LNCAP (cell line): ENCODE measurements around the gene GRK2.

Source experiments
- TF ChIP-seq, protein P1 (sequence below): fragments of 450-650 bp; IDR thresholded peaks from 2 replicates; pipeline ENCODE4 v1.5.1; 2017; ENCODE audit warnings: mild to moderate bottlenecking

GRK2 gene

DNA sequence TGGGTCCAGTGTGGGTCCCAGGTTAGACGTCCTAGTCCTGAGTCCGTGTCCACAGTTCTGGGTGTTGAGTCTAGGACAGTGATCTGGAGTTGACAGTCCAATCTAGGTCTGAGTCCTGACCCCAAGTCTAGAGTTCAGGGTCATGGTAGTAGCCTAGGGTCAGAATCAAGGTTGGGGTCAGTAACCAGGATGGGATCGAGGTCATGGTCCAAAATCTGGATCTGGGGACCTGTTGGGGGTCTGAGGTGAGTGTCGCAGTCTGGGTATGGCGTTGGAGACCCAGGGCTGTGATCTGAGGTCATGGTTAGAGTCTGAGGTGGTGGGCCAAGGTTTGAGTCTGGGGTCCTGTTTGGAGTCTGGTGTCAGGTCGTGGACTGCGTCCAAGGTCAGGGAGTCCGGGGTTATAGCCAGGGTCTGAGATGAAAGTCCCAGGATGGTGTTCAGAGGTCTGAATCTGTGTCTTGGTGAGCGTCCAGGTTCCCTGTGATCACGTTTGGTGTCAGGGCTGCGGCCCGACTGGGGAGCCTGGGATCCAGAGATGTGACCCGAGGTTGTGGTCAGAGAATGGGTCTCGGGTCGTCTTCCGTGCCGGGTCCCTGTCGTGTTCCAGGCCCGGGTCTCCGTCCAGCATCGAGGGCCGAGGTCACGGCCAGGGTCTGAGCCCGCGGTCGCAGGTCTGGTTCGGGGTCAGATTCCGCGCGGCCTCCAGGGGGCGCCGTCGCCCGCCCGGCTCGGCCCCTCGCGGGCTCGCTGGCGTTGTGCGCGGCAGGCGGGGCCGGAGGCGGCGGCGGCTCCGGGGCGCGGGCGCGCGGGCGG lies 432 bp upstream of the GRK2 start:
- TF ChIP-seq, protein P1, sequence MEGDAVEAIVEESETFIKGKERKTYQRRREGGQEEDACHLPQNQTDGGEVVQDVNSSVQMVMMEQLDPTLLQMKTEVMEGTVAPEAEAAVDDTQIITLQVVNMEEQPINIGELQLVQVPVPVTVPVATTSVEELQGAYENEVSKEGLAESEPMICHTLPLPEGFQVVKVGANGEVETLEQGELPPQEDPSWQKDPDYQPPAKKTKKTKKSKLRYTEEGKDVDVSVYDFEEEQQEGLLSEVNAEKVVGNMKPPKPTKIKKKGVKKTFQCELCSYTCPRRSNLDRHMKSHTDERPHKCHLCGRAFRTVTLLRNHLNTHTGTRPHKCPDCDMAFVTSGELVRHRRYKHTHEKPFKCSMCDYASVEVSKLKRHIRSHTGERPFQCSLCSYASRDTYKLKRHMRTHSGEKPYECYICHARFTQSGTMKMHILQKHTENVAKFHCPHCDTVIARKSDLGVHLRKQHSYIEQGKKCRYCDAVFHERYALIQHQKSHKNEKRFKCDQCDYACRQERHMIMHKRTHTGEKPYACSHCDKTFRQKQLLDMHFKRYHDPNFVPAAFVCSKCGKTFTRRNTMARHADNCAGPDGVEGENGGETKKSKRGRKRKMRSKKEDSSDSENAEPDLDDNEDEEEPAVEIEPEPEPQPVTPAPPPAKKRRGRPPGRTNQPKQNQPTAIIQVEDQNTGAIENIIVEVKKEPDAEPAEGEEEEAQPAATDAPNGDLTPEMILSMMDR = peak; percentile 82

DNA sequence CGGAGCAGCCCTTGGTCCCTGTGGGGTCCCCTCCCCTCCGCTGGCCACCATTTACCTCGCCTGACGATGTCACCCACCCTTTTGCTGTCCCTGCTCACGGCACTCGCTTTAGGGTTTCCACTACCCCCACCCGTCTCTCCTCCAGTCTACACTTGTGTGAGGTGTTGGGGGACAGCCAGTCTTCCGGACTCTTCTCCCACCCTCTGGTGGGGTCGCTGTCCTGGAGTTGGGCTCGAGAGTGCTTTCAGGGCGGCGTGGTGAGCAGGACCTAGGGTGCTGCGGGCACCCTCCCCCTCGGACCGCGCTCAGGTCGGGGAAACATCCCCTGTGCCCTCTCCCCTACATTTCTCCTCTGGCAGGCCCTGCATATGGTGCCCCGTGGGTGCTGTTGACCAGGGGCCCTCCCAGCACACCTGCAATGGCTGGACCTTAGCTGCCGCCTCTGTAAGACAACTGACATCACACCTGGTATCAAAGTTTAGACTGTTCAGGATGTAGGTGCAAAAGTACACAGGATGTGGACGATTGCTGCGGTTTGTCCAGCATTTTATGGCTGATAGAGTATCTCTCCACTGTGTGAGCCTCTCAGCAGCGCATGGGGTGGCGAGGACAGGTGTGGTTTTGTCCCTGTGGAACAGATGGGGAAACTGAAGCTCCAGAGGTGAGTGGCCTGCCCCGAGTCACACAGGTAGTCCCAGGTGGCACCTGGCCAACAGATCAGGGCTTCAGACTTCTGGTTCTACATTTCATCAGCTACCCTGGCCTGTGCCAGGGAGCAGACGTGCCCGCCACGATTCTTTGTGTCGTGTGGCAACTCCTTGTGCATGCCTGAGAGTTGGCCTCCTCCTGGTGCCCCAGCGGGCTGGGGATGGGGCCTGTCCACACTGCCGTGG lies 1.2 kb downstream of the GRK2 start:
- TF ChIP-seq, protein P1 = no peak

DNA sequence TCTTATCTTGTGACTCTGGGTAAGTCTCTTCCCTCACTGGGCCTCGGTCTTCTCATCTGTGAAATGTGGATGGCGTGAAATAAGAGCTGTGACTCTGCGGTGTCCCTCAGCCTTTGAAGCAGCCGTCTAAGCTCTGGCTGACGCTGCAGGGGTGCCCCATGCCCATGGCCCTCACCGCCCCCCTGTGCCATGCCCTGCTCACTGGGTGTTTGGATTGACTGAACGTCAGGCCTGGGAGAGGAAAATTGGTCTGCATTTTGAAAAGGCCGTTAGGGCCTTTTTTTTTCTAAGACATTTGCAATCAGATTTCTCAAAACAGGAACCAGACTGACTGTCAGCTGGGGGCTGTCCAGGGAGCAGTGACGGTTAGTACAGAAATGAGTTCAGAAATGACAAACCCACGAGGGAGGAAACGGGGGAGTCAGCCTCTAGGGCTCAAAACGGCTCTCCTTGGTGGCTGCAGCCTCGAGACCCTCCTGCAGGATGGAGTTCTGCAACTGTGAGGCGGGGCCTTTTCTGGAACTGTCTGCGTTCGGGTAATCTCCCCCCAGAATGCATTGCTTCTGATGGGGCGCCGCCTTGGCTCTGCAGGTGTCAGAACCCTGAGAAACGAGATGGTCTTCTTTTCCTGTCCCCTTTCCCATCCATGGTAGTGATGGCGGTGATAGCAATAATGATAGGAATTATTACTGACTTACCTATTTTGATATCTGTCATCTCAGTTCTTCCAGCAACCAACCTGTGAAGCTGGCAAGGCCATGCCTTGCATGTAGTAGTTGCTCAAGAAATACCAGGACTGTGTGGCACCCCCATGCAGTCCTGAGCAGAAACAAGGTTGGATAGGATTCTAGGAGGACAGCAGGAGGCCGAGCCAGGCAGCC lies 2.0 kb downstream of the GRK2 start:
- TF ChIP-seq, protein P1 = no peak

DNA sequence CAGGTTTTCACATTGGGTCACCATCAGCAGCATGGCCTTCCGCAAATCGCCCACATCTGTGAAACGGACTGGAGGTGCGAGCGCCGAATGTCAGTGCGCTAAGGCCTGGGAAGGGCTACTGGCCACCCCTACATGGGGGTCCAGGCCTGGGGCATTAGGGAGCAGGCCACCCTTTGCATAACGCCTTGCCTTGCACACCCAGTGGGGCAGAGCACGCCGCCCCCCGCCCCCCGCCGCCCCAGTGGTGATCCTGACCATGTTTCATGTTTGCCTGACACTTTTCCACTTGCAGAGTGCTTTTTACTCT lies 2.6 kb downstream of the GRK2 start:
- TF ChIP-seq, protein P1 = no peak

DNA sequence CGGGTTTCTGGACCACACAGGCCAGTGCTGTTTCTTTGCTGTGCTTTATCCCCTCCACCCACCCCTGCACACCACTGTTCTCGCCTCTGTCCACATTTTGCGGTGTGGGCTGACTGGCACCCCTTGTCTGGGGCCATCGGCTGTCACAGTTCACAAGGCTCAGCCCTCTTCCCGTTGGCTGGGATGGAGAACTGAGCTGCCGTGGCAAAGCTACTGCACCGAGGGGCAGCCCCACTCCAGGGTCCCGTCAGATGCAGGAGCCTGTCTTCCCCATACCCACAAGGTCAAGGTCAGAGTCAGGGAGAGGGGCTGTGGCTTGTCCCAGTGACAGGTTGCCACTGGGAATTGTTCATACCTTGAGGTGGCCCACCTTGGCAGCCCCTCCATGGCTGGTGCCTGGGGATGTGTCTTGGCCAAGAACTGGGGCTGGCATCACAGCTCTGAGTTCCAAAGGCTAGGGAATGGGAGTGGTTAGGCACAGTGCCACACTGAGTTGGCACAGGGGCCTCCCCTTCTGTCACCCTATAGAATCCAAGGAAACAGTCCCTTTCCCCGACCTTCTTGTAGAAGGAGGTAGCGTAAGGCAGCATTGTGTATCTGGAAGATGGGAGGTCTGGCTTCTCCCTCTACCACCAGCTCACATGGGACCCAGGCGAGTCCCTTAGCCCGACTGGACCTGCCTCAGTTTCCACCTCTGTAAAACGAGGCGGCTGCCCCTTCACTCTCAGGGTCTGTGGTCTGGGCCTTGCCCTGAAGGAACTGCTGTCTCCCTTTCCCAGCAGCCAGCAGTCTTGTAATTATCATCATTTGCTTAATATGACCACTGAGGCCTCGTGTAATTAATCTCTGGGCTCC lies 3.4 kb downstream of the GRK2 start:
- TF ChIP-seq, protein P1 = no peak

DNA sequence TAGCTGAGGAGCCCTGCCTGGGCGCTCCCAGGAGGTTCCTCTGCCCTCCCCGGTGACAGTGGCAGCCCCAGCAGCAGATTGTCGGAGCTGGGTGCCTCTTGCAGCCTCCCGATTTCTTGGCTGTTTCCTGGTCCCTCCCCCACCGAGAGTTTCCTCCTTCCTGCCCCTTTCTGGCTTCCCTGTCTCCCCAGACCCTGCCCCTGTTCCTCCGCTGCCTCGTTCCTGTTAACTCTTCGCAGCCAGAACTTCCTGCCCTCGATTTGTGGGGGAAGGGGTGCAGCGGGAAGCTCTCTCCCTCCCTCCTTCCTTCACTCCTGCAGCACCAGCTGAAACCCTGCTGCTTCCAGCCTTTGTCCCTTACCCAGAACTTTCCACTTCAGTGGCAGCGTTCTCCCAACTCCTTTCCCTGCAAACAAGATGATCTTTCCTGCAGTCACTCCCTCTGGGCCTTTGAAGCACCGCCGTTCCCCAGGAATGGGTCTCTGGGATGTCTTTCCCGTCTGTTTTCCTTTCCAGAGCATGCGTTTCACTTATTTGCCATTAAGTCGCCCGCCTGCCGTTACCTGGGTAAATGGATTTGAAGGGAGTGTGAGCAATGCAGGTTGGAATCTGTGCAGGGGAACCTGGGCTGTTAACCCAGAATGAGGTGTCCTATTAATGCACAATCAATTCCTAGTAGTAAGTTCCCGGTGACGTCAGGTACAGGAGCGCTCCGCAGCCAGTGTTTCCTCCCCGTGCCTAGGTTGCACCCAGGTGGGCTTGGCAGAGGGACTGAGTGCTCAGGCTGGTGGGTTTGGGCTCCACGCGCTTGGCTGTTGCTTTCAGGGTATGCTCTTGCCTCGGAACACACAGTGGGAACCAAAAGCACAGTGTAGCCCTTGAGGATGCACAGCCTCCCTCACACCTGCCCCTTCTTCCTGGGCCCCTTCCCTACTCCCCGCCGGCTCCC lies 4.3 kb downstream of the GRK2 start:
- TF ChIP-seq, protein P1 = no peak
